HG02870 (cell line): Measurements from ENCODE around the gene AFMID.
"Not testable (repeated sequence)": the region's sequence is repeated elsewhere in the genome, so short reads cannot be mapped to it uniquely, and the experiment has no call there.

Experiments
- ATAC-seq: cut with Tn5 transposase; IDR thresholded peaks from one replicate; pipeline ENCODE4 v1.9.1; 2021; ENCODE audit warnings: mild to moderate bottlenecking, moderate library complexity; ENCODE audit not compliant: unreplicated experiment

AFMID gene

GRCh38 chr17:78252701-78253635 is 65.8 kb downstream of the AFMID start:
- ATAC-seq: no peak

GRCh38 chr17:78253636-78253945 is 66.4 kb downstream of the AFMID start:
- ATAC-seq: not testable (repeated sequence)

GRCh38 chr17:78253946-78254672 is 66.9 kb downstream of the AFMID start:
- no peak for ATAC-seq

GRCh38 chr17:78255029-78255656 is 68.0 kb downstream of the AFMID start:
- no peak for ATAC-seq

- no peak for ATAC-seq
Observed at GRCh38 chr17:78255953-78256706, 69.0 kb downstream of the AFMID start.

GRCh38 chr17:78256707-78257591 is 69.8 kb downstream of the AFMID start:
- no peak for ATAC-seq
